CD4-positive, alpha-beta T cell treated with Interleukin-6 at 100 ng/mL for 8 hours (primary cell): ENCODE results near the gene SUDS3.
"Not testable (repeated sequence)": the region's sequence is repeated elsewhere in the genome, so short reads cannot be mapped to it uniquely, and the experiment has no call there.

Experiments used
- DNase-seq: peaks from one replicate; pipeline ENCODE4 v3.0.0-alpha.2; 2020; ENCODE audit warnings: mixed read lengths, low spot score

Gene SUDS3, protein sequence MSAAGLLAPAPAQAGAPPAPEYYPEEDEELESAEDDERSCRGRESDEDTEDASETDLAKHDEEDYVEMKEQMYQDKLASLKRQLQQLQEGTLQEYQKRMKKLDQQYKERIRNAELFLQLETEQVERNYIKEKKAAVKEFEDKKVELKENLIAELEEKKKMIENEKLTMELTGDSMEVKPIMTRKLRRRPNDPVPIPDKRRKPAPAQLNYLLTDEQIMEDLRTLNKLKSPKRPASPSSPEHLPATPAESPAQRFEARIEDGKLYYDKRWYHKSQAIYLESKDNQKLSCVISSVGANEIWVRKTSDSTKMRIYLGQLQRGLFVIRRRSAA

DNA sequence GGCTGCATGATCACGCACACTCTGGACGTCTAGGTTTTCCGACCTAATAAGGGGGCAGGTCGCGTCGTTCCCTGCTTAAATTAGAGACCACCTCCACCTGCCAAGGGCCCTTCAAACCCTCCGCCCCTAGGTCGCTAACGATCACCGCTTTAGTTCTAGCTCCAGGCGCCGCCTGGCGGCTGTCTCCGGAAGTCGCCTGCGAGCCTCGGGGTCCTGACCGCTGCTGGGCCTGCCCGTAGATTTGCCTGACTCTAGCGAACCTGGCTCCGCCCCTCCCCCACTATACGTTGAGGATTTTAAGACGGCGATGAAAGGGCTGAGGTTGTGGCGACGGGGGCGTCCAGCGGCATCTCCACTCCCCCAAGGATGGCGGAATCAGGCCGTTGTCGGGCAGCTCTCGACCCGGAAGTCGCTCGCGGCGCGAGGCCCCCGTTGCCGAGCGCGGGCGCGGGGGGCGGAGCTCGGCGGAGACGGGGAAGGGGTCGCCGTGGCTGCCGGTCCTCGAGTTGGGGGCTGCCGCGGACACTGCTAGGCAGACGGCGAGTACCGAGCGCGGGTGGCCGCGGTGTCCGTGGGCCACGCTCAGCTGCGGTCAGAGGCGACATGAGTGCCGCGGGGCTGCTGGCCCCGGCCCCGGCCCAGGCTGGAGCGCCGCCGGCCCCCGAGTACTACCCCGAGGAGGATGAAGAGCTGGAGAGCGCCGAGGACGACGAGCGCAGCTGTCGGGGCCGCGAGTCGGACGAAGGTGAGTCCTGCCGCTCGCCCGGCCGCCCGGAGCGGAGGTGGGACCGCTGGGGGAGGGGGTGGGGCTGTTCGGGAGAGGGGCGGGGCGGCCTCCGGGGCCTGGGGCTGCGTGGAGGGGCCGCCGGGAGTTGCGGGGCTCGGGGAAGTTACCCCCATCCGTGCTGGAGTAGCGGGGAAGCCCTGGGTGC, at the start of gene SUDS3:
TSS of gene SUDS3 (plus strand) at position 467 of the 932 bp plus-strand sequence. CDS start at position 604, 137 bp downstream.
- DNase-seq = peak; percentile 90

DNA sequence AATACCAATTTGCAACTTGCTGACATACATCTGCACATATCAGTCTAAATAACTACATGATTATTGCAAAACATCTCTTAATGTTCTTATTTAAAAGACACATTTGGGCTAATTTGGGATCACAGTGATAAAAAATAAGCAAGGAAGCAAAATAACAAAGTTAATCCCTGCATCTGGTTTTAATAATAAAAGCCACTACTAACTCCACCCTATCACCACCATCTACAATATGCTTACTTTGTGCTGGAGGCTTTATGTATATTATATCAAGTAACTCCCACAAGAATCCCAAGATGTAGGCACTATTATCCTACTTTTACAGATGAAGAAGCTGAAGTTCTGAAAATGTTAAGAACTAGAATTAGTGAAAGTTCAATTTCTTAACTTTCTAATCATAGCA, 49.4 kb upstream of the SUDS3 start:
- DNase-seq = no peak

DNA sequence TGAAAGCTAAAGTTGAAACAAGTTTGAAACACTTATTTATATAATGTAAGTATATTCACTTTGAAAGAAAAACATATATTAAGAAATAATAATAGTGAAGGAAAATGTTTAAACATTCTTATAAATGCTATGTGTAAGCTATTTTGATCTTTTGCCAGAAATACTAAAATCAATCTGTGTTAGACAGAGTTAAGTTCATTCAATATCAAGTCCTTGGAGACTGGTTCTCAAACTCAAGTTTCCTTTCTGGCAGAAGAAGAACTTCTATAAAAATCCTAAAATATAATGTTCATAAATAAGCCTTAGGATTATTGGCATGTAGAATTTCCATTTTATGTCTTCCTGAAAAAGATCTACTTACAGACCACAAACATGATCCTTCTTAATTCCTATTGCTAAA, 49.0 kb upstream of the SUDS3 start:
- no peak for DNase-seq

DNA sequence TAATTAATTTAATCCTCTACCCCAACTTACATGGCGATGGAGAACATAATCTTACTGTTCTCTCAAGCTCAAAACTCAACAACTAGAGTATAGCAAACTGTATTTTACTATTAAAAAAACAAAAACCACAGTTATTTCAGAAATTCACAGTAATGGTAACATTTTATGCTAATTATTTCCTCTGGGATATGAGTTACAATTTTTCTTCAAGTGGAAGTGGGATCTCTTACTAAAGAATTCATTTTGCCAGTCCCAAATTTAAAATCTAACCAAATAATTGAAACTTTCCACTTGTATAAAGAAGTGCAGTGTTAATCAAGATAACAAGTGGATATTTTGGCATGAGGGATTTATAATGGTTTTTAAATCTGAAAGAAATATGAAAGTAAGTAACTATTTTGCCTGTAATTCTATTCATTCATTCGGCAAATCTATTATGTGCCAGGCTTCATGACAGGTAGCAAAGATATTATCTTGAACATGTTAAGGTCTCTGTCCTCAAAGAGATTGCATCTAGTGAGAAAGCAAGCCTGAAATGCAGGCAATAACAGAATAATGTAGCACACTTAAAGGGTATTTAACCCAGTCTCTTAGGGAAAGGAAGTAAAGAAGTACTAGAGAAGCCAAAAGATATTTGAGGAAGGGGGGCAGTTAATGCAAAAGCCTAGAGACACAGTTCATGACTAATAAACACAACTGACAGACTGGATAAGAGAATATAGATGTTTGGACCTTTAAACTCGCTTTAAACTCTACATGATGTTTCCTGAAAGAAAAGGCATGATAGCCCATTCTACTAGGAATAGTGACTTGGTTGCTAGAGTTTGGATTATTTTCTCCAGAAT, 47.6 kb upstream of the SUDS3 start:
- DNase-seq = no peak

DNA sequence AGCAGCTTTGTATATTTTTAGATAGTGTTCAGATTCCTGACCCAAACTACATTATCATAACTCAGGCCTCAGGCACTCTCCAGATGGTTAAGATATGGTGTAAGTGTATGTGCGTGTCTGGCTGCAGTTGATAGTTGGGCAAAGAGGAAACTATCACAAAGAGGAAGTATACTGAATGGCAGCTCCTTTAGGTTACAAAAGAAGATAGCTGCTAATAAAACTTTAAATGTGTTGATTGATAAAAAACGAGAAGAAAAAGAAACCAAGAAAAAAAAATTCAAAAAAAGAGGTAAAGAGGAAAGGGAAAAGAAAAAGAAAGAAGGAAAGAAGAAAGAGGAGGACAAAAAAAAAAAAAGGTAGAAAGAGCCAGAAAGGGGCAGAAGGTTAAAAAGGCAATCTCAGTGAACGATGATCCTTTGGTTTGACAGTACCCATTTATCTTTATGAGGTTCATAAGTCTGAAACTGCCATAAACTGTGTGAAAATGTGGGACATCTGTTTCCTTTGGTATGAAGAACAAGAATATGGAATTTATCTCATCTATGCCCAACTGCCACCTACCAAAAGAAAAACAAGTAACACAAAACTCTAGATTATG, 45.8 kb upstream of the SUDS3 start:
- DNase-seq = no peak

DNA sequence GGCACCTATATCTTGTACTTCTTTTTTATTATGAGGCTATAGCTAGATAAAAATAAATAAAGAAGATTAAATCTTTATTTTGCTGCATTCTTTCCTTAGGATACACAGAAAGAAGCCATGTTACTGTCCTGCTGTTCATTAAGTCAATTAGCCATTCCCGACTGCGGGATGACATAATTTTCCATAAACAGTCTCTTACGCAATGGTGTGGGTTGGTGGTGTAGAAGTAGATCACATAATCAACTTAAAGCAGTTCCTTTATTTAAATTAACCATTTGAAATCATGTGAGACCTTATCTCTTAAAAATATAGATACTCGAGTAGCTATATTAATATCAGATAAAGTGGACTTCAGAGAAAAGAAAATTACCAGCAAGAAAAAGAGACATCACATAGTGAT, 43.8 kb upstream of the SUDS3 start:
- DNase-seq = no peak

DNA sequence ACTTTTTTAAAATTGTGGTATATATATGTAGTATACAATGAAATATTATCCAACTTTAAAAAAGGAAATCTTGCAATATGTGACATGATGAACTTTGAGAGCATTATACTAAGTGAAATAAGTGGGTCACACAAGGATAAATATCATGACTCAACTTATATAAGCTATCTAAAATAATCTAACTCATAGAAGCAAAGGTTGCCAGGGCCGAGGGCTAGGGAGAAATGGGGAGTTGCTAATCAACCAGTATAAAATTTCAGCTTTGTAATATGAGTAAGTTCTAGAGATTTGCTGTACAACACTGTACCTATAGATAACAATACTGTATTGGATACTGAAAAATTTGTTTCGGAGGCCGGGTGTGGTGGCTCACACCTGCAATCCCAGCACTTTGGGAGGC, 42.1 kb upstream of the SUDS3 start:
- no peak for DNase-seq

DNA sequence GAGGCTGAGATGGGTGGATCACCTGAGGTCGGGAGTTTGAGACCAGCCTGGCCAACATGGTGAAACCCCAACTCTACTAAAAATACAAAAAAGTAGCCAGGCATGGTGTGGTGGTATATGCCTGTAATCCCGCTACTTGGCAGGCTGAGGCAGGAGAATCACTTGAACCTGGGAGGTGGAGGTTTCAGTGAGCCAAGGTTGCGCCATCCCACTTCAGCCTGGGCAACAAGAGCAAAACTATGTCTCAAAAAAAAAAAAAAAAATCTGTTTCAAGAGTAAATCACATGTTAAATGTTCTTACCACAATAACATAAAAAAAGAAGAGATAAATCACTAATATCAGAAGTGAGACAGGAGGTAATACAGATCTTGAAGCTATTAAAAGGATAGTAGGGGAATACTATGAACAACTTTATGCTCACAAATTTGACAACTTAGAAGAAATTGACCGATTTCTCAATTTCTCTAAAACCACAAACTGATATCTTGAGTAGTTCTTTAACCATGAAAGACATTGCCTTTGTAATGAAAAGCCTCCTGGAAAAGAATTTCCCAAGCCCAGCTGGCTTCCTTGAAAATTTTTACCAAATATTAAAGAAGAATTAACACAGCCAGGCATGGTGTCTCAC, 41.3 kb upstream of the SUDS3 start:
- DNase-seq = no peak

DNA sequence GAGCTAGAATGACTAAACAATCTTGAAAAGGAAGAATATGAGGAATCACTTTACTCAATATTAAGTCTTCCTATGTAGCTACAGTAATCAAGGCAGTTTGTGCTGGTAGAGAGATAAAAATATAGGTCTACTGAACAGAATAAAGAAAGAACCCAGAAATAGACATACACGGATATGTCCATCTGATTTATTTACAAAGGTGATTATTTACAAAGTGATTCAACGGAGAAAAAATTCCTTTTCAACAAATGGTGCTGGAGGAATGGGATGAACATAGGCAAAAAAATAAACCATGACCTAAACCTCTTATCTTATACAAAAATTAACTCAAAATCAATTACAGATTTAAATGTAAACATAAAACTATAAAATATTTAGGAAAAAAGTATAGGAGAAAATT, 40.2 kb upstream of the SUDS3 start:
- no peak for DNase-seq

DNA sequence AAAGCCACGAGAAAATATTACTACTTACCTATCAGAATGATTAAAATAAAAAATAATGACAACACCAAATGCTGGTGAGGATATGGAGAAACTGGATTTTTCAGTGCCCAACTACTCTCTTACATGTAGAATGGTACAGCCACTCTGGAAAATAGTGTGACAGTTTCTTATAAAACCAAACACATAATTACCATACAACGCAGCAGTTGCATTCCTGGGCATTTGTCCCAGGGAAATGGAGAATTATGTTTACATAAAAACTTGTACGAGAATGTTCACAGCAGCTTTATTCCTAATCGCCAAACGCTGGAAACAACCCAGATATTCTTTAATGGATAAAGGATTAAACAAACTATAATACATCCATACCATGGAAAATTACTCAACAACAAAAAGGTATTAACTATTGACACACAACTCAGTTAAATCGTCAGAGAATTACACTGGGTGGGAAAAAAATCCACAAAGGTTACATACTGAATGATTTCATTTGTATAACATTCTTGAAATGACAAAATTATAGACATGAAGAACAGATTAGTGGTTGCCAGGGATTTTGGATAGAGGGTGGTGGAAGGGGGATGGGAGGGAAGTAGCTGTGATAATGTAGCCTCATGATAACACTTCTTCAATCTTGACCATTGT, 39.0 kb upstream of the SUDS3 start:
- DNase-seq = no peak

DNA sequence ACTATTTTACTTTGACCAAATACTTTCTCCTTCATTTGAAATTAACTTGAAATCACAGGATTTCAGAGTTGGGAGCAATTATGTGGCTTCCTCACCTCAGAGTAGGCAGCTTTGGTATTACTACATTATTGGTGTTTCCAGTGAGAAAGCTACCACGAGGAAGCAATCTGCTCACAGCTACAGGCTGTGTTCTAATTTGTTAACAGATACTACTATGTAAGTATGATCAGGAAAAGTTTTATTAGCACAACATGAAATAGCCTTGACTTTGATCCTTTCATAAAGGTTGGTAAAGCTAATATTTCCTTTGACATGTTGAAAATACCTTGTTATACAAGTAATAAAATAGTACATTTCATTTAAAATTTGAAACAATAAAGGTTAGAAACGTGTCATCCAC, 34.3 kb upstream of the SUDS3 start:
- DNase-seq = no peak

DNA sequence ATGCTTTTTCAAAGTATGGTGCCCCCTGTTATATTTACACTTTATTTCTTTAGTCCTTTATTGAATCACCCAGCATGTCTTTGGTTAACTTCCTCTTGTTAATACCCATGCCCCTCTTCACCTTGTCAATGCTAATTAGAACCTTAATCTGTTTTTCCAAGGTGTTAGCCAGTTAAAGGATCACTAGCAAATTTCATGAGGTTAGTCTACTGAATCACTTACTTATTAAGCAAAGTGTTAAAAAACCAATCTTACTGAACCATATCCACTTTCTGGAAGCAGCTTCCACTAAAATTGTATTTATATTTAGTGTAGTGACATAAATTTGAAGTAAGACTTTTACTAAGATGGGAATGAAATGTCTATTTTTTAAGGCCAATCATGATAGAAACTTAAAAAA, 31.5 kb upstream of the SUDS3 start:
- no peak for DNase-seq

DNA sequence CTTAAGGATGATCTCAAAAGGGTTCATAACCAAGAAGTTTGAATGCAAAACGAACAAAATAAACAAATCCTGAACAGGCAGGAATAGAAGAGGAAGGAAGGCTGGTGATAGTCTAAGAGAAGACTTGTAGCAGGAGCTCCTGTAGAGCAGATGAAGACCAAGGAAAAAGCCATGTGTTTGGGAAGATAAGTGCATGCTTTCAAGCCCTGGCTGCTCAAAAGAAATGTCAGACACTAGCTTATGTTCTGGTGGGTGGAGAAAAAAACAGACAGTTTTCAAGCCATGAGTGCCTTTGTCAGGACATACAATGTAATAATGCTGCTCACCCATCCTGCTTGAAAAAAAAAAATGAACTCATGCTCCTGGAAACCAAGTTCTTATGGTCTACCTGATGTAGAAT, 31.0 kb upstream of the SUDS3 start:
- no peak for DNase-seq

DNA sequence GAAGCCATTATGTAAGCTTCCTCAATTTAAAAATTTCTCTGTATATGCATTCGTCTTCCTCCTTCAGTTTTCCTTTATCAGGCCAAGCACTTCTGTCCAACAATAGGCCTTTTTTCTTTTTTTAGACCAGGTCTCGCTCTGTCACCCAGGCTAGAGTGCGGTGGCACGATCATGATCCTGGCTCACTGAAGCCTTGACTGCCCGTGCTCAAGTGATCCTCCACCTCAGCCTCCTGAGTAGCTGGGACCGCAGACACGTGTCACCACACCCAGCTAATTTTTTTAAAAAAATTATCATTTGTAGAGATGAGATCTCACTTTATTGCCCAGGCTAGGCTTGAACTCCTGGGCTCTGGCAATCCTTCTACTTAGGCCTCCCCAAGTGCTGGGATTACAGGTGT, 29.5 kb upstream of the SUDS3 start:
- no peak for DNase-seq

DNA sequence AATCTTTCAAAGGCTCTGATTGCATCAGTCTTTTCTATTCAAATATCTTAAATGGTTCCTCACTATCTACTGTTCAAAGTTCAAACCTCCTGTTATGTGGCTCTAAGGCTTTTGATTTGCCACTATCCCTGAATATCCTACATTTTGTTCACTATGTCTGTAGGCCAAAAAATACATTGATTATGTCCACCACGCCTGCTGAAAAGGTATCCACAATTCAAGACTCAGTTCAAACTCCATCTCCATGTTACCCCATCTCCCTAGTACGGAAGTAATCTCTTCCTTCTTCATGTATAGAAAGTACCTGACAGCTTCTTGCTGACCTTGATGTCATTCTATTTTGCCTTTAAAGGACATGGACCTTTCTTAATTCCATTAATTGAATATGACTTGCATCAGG, 28.4 kb upstream of the SUDS3 start:
- no peak for DNase-seq

DNA sequence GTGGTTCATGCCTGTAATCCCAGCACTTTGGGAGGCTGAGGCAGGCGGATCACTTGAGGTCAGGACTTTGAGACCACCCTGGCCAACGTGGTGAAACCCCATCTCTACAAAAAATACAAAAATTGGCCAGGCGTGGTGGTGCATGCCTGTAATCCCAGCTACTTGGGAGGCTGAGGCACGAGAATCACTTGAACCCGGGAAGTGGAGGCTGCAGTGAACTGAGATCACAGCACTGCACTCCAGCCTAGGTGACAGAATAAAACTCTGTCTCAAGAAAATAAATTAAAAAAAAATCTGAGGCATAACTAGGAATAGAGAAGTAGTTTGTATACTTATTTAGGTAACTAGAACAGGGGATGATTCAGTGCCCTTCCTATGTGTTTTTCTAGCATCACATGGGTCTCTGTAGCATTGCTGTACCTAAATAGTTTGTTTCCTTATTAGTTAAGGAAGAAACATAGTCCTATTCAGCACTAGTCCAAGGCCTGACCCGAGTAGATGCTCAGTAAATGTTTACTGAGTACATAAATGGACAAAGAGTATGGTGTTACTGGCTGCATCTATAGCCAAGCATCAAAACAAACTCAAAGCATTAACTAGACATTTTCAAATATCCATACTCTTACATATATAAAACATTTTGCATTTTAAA, 25.3 kb upstream of the SUDS3 start:
- DNase-seq = no peak

DNA sequence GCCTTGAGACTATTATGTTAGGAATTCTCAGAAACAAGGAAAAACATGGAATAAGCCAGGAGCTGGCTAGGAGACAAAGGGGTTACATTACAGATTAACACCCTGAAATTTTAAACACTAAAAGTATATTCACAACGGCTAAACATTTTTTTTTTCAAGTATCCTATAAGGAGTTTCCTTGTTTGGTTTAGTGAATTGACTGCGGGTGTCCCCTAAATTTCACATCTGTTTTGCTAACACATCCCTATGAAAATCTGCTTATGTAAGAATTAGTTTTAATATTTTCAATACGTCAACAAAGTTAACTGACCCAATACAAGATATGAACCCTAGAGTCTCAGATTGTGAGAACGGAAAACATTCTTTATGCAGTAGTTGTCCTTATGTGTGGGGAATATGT, 22.6 kb upstream of the SUDS3 start:
- no peak for DNase-seq

DNA sequence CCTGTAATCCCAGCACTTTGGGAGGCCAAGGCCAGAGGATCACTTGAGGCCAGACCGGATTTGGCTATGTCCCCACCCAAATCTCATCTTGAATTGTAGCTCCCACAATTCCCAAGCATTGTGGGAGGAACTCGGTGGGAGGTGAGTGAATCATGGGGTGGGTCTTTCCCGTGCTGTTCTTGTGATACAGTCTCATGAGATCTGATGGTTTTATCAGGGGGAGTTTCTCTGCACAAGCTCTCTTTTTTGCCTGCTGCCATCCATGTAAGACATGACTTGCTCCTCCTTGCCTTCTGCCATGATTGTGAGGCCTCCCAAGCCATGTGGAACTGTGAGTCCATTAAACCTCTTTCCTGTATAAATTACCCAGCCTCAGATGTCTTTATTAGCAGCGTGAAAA, 21.9 kb upstream of the SUDS3 start:
- not testable (repeated sequence) for DNase-seq

DNA sequence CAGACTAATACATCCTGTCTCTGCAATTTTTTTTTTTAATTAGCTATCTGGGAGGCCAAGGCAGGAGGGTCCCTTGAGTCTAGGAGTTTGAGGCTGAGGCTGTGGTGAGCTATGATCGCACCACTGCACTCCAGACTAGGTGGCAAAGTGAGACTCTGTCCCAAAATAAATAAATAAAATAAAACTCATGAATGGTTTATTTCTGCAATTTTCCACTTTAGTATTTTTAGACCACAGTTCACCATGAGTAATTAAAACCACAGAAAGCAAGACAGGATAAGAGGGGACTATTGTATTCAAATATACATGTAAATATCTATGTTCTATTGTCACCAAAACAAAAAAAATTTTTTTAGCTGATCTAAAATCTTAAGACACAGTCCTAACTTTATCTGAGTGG, 21.5 kb upstream of the SUDS3 start:
- DNase-seq = no peak

DNA sequence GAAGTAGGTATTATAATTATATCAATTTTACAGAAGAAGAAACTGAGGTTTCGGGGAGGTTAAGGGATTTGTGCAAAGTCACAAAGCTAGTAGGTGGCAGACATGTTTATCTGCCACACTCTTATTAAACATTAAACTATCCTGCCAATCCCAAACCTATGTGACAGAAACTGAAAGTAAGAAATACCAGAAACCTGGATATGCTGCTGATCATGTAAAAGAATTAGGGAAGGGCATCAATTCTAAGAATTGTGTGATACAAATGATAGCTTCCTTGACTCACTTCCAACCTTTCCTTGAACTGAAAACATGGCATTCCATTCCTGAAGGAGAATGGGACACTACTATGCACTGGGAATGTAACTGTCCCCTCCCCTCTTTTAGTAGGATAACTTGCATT, 20.5 kb upstream of the SUDS3 start:
- DNase-seq = no peak
